Lung (tissue), 12 donors: ENCODE results near the gene ERFL. TPM values are rescaled to one million over a fixed set of nuclear protein-coding genes. Genes with fewer than 3 reads are reported as not detected.

Source experiments
- ATAC-seq: fragments of 200-7000 bp; cut with Tn5 transposase; one replicate; pipeline ENCODE4 v1.9.1; 2020; ENCODE audit warnings: moderate number of reproducible peaks; ENCODE audit not compliant: insufficient read depth, low FRiP score
- DNase-seq, 3 donors: peaks; one replicate each; pipeline ENCODE4 v3.0.0-alpha.2; 2013 to 2017
- H3K27ac ChIP-seq, 2 donors: one replicate each; pipeline ENCODE4 v1.5.1; 2013; ENCODE audit warnings: mild to moderate bottlenecking in 2 of 2, moderate library complexity in 2 of 2, control low read depth in 1 of 2, inconsistent platforms in 1 of 2, low read depth in 1 of 2, low read length in 1 of 2
- H3K27me3 ChIP-seq, 3 donors: one replicate each; pipeline ENCODE4 v1.5.1; 2013; ENCODE audit warnings: low read length in 2 of 3; ENCODE audit not compliant: control insufficient read depth in 3 of 3, insufficient read depth in 3 of 3
- H3K36me3 ChIP-seq, 4 donors: one replicate each; pipeline ENCODE4 v1.5.1; 2013; ENCODE audit warnings: low read length in 4 of 4, mild to moderate bottlenecking in 1 of 4, moderate library complexity in 1 of 4; ENCODE audit not compliant: control insufficient read depth in 4 of 4, insufficient read depth in 4 of 4
- H3K4me1 ChIP-seq, 5 donors: one replicate each; pipeline ENCODE4 v1.5.1; 2013; ENCODE audit warnings: low read length in 5 of 5, mild to moderate bottlenecking in 2 of 5, moderate library complexity in 1 of 5; ENCODE audit not compliant: control insufficient read depth in 5 of 5, insufficient read depth in 5 of 5
- H3K4me3 ChIP-seq: one replicate; pipeline ENCODE4 v1.5.1; 2013; ENCODE audit warnings: mild to moderate bottlenecking, control low read depth, moderate library complexity
- H3K9ac ChIP-seq, 2 donors: one replicate each; pipeline ENCODE4 v1.5.1; 2013; ENCODE audit warnings: low read length in 2 of 2, control low read depth in 1 of 2; ENCODE audit not compliant: insufficient read depth in 1 of 2
- H3K9me3 ChIP-seq, 4 donors: one replicate each; pipeline ENCODE4 v1.5.1; 2013; ENCODE audit warnings: low read length in 3 of 4, mild to moderate bottlenecking in 1 of 4, moderate library complexity in 1 of 4; ENCODE audit not compliant: control insufficient read depth in 4 of 4, insufficient read depth in 3 of 4
- WGBS, 2 donors: extraction: QIAGEN DNeasy Blood & Tissue Kit; methylation state at CpG; one replicate each; pipeline ENCODE4 v1.1.7; 2013; 5-methylcytosine and 5-hydroxymethylcytosine counted together
- polyA plus RNA-seq, 2 donors: library from polyadenylated mRNA; stranded (reverse); fragments of 200-250 nt; gene quantifications; one replicate each; pipeline ENCODE4 v1.2.1, GENCODE V29; 2013
- total RNA-seq, 2 donors: library from RNA; depleted of rRNA in 1 of 2; stranded (reverse); fragments of >200 nt in 1 of 2; gene quantifications; one replicate each; pipeline ENCODE4 v1.2.1, GENCODE V29; 2014 to 2021
- TF ChIP-seq, protein P1 (sequence below): IDR thresholded peaks from 2 replicates; pipeline ENCODE4 v1.5.1; 2012; ENCODE audit warnings: mild to moderate bottlenecking; ENCODE audit errors: control extremely low read depth, extremely low read depth
- donor health status: control.
- donor health status: control.
- donor health status: Bipolar disorder and iron deficiency.
- donor health status: healthy.
- donor health status: DM: yes; HTN: yes; CAD: no.

The ERFL gene
- total and polyA plus RNA-seq, 4 donors, result 0.16 to 0.67 (median 0.37) TPM; not detected in 1

DNA sequence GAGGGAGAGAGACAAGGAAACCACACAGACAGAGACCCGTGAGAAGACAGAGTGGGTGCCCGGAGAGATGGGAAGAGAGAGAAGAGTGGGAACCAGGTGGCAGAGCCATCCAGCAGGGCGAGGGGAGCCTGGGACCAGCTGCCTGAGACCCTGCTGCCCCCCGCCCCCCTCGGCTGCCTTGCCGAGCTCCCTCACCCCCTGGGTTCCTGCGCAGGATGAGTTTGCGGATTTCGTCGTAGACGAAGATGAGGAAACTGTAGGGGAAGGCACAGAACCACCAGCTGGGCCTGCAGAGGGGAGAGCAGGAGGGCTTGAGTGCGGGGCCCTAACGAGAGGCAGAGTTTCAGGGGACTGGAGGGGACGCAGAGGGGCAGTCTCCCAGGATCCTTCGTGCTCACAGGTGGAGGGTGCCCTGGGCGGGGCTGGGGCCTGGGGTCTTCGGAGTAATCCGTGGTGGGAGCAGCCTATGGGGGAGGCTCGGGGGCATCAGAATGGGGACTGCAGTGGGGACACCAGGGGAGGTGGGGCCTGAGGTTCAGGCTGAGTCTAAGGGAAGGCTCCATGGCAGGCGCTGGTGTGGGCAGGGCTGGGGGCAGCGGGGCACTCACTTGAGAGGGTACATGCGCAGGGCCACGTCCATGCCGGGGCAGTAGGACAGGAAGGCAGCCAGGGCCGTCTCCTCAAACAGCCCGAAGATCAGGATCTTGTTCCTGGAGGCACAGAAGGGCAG is 39.0 kb upstream of the ERFL start:
- Histone ChIP-seq H3K4me1 (no peaks in the 10 kb centered on the region), H3K9ac (no peak overlapping the region), H3K9me3 (peaks cover 0 to 7% (median 0%) of the 10 kb centered on the region in 4 donors), H3K36me3 (no peaks in the 10 kb centered on the region), H3K27ac (no peak overlapping the region), H3K27me3 (peaks cover 0 to 4% (median 0%) of the 10 kb centered on the region in 3 donors), H3K4me3 (no peak overlapping the region)
- DNase-seq (no peak), ATAC-seq (no peak)
- 42 to 57% methylated on average over 26 of the region's 26 CpGs for WGBS, 2 donors
- TF ChIP-seq, protein P1, sequence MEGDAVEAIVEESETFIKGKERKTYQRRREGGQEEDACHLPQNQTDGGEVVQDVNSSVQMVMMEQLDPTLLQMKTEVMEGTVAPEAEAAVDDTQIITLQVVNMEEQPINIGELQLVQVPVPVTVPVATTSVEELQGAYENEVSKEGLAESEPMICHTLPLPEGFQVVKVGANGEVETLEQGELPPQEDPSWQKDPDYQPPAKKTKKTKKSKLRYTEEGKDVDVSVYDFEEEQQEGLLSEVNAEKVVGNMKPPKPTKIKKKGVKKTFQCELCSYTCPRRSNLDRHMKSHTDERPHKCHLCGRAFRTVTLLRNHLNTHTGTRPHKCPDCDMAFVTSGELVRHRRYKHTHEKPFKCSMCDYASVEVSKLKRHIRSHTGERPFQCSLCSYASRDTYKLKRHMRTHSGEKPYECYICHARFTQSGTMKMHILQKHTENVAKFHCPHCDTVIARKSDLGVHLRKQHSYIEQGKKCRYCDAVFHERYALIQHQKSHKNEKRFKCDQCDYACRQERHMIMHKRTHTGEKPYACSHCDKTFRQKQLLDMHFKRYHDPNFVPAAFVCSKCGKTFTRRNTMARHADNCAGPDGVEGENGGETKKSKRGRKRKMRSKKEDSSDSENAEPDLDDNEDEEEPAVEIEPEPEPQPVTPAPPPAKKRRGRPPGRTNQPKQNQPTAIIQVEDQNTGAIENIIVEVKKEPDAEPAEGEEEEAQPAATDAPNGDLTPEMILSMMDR, result no peak

DNA sequence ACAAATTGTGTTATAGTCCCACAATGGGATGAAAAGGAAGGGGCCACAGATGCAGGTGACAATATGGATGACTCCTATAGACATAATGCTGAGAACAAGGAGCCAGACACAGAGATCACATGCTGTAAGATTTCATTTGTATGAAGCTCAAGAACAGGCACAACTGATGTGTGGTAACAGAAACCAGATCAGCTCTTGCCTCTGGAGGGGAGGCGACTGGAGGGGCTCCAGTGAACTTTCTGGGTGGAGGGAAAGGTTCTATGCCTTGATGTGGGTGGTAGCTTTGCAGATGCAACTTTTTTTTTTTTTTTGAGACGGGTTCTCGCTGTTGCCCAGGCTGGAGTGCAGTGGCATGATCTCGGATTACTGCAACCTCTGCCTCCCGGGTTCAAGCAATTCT is 36.9 kb upstream of the ERFL start:
- Histone ChIP-seq H3K4me3 (no peak overlapping the region), H3K4me1 (no peaks in the 10 kb centered on the region), H3K9me3 (peaks cover 0 to 4% (median 0%) of the 10 kb centered on the region in 4 donors), H3K27me3 (peaks cover 0 to 4% (median 0%) of the 10 kb centered on the region in 3 donors), H3K36me3 (no peaks in the 10 kb centered on the region), H3K9ac (no peak overlapping the region), H3K27ac (no peak overlapping the region)
- TF ChIP-seq, protein P1, result no peak
- no peak for DNase-seq
- WGBS, 2 donors, result 74 to 87% methylated on average over 5 of the region's 5 CpGs
- no peak for ATAC-seq

GRCh38 chr19:41960973-41961372 is 32.7 kb upstream of the ERFL start:
- peaks cover 0 to under 1% (median 0%) of the 10 kb centered on the region in 3 donors for H3K27me3 ChIP-seq
- no peak overlapping the region for H3K9ac ChIP-seq
- H3K4me1 ChIP-seq, result peaks cover 0 to 19% (median 8%) of the 10 kb centered on the region in 5 donors
- H3K4me3 ChIP-seq, result no peak overlapping the region
- no peak overlapping the region for H3K27ac ChIP-seq
- no peak for DNase-seq
- TF ChIP-seq, protein P1, result no peak
- WGBS, 2 donors, result 81 to 93% methylated on average over 5 of the region's 5 CpGs
- ATAC-seq, result no peak
- no peaks in the 10 kb centered on the region for H3K9me3 ChIP-seq
- peaks cover 0 to 8% (median 1%) of the 10 kb centered on the region in 4 donors for H3K36me3 ChIP-seq
